DOHH2 (cell line): Measurements from ENCODE around the gene RIC1.

Experiments used
- H3F3A ChIP-seq: fragments of 200-600 bp; sonication (generic), shearing (Covaris generic); 2 replicates; pipeline ENCODE4 v1.6.0; 2016; ENCODE audit warnings: antibody characterized with exemption, mild to moderate bottlenecking; ENCODE audit not compliant: control insufficient read depth, insufficient read depth
- H3K27ac ChIP-seq: fragments of 200-600 bp; sonication (generic); 2 replicates; pipeline ENCODE4 v1.5.1; 2014; ENCODE audit warnings: low read depth, mild to moderate bottlenecking, low read length, moderate library complexity
- H3K27me3 ChIP-seq: fragments of 200-600 bp; sonication (generic); 2 replicates; pipeline ENCODE4 v1.6.1; 2014; ENCODE audit warnings: mild to moderate bottlenecking, low read length, mixed read lengths; ENCODE audit not compliant: control insufficient read depth
- H3K36me3 ChIP-seq: fragments of 200-600 bp; sonication (generic); 2 replicates; pipeline ENCODE4 v1.6.1; 2014; ENCODE audit warnings: mild to moderate bottlenecking, low read length, moderate library complexity, mixed read lengths; ENCODE audit not compliant: control insufficient read depth
- H3K4me1 ChIP-seq: fragments of 200-600 bp; sonication (generic); 2 replicates; pipeline ENCODE4 v1.6.1; 2014; ENCODE audit warnings: mild to moderate bottlenecking, low read length, mixed read lengths; ENCODE audit not compliant: control insufficient read depth
- H3K4me2 ChIP-seq: fragments of 200-600 bp; sonication (generic); 2 replicates; pipeline ENCODE4 v1.6.0; 2014; ENCODE audit warnings: mild to moderate bottlenecking, low read length, moderate library complexity
- H3K4me3 ChIP-seq: fragments of 200-600 bp; sonication (generic); 2 replicates; pipeline ENCODE4 v1.5.1; 2014; ENCODE audit warnings: mild to moderate bottlenecking, low read length, mixed read lengths
- H3K79me2 ChIP-seq: fragments of 200-600 bp; sonication (generic); 2 replicates; pipeline ENCODE4 v1.6.1; 2014; ENCODE audit warnings: mild to moderate bottlenecking, low read length, mixed read lengths; ENCODE audit not compliant: control insufficient read depth
- H3K9me2 ChIP-seq: fragments of 200-600 bp; sonication (generic); replicated peaks from 2 replicates; pipeline ENCODE4 v1.6.1; 2014; ENCODE audit warnings: mild to moderate bottlenecking, low read length, mixed read lengths; ENCODE audit not compliant: control insufficient read depth
- H3K9me3 ChIP-seq: fragments of 200-600 bp; sonication (generic); 2 replicates; pipeline ENCODE4 v1.6.1; 2014; ENCODE audit warnings: antibody characterized with exemption, low read length, mixed read lengths; ENCODE audit not compliant: control insufficient read depth, insufficient read depth
- H4K20me1 ChIP-seq: fragments of 200-600 bp; sonication (generic); 2 replicates; pipeline ENCODE4 v1.6.0; 2014; ENCODE audit warnings: low read depth, mild to moderate bottlenecking, antibody characterized with exemption, low read length, moderate library complexity; ENCODE audit not compliant: control insufficient read depth, insufficient read depth
- EZH2phosphoT487 ChIP-seq: fragments of 200-600 bp; sonication (generic); IDR thresholded peaks from 2 replicates; pipeline ENCODE4 v1.6.1; 2017; ENCODE audit warnings: borderline replicate concordance, mild to moderate bottlenecking, antibody characterized with exemption, low read length, moderate library complexity, mixed read lengths
- TF ChIP-seq, protein P1 (sequence below): fragments of 200-600 bp; sonication (generic); IDR thresholded peaks from one replicate; pipeline ENCODE4 v1.5.1; 2014; ENCODE audit warnings: antibody characterized with exemption, mild to moderate bottlenecking, low read depth, low read length; ENCODE audit not compliant: poor library complexity, severe bottlenecking

RIC1 gene

DNA sequence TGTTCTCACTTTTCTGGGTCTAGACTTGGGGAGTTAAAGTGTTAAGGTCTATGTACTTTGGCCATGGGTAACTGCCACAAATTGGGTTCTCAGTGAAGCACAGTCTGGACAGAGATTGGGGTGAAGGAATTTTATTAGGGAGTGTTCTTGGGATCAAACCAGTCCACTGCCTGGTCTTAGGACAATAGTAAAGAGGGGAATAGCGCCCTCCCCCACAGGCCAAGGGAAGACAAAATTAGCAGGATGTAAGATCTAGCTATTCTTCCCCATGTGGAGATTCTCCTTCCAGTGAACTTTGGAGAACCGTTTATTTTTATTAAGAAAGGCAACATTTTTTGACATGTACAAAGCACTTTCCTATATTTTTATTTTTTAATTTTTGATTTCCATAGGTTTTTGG lies 18.4 kb upstream of the RIC1 start:
- no peaks in the 10 kb centered on the region for H3K9me3 ChIP-seq
- no peaks in the 10 kb centered on the region for H3K27me3 ChIP-seq
- no peaks in the 10 kb centered on the region for H3K9me2 ChIP-seq
- no peaks in the 10 kb centered on the region for H3F3A ChIP-seq
- peaks cover 8% of the 10 kb centered on the region; the same call in 1 of the 2 replicates for H3K36me3 ChIP-seq
- H4K20me1 ChIP-seq = no peaks in the 10 kb centered on the region
- TF ChIP-seq, protein P1, sequence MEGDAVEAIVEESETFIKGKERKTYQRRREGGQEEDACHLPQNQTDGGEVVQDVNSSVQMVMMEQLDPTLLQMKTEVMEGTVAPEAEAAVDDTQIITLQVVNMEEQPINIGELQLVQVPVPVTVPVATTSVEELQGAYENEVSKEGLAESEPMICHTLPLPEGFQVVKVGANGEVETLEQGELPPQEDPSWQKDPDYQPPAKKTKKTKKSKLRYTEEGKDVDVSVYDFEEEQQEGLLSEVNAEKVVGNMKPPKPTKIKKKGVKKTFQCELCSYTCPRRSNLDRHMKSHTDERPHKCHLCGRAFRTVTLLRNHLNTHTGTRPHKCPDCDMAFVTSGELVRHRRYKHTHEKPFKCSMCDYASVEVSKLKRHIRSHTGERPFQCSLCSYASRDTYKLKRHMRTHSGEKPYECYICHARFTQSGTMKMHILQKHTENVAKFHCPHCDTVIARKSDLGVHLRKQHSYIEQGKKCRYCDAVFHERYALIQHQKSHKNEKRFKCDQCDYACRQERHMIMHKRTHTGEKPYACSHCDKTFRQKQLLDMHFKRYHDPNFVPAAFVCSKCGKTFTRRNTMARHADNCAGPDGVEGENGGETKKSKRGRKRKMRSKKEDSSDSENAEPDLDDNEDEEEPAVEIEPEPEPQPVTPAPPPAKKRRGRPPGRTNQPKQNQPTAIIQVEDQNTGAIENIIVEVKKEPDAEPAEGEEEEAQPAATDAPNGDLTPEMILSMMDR = no peak
- TF ChIP-seq EZH2phosphoT487 = no peak
- H3K4me3 ChIP-seq = no peak overlapping the region
- peaks cover 11% of the 10 kb centered on the region for H3K4me1 ChIP-seq
- no peak overlapping the region for H3K27ac ChIP-seq
- H3K79me2 ChIP-seq = peaks cover 22% of the 10 kb centered on the region
- H3K4me2 ChIP-seq = no peak overlapping the region

DNA sequence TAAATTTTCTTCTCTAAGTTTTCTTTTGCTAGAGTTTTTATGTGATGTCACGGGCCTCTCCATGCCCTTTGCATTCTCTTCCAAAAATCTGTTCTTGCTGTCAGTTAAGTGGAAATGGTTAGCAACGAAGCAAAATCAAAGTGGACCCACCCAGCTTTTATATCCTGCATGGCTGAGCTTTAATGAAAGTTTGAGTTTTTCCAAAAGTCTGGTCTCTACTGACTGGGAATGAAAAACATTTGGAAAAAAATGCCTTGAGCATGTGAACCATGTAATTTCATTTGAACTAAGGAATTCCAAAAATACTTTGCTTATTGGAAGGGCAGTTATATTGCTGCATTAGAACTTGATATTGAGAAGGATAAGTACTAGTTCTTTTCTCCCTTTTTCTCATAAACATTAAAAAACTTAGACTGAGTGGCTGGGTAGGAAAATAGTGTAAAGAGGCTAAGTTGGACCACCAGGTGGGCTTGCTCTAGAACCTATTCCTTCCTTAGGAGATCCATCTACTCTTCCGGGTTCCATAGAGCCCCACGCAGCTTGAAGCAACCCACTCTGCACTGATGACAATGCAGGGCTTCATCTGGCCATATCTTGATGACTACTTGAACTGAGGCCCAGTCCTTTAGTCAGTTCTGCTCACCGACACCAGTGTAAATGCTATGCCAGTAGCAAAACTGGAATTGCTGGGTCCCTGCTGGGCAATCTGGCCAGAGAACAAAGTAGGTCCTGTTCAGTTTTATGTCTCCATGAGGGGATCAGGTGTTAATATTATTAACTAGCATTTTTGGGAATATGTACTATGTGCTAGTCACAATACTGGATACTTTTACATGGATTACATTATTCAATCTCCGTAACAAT lies 17.4 kb upstream of the RIC1 start:
- no peak overlapping the region for H3K4me2 ChIP-seq
- H3K4me1 ChIP-seq = peaks cover 11% of the 10 kb centered on the region
- H3K4me3 ChIP-seq = no peak overlapping the region
- TF ChIP-seq, protein P1 = no peak
- no peak for TF ChIP-seq EZH2phosphoT487
- H4K20me1 ChIP-seq = no peaks in the 10 kb centered on the region
- H3K27ac ChIP-seq = no peak overlapping the region
- no peaks in the 10 kb centered on the region for H3K27me3 ChIP-seq
- peaks cover 32% of the 10 kb centered on the region for H3K79me2 ChIP-seq
- no peaks in the 10 kb centered on the region for H3F3A ChIP-seq
- H3K9me3 ChIP-seq = no peaks in the 10 kb centered on the region
- H3K9me2 ChIP-seq = no peaks in the 10 kb centered on the region
- peaks cover 14% of the 10 kb centered on the region; the same call in 1 of the 2 replicates for H3K36me3 ChIP-seq

DNA sequence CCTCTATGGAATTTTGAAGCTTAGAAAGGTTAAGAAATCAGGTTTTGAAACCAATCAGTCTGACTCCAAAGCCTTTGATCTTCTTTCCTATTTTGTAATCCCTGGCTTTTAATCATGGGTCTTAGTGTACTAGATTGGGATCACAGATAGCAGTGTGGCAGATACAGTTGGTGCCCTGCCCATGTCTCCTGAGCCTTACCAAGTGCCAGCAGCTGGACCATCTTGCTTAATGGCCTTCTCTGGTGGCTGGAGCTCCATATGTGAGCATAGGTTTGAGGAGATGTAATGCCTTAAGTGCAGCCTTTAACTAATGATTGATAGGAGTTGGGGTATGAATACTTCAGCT lies 16.7 kb upstream of the RIC1 start:
- Histone ChIP-seq H3F3A (no peaks in the 10 kb centered on the region), H3K27ac (no peak overlapping the region), H3K27me3 (no peaks in the 10 kb centered on the region), H3K4me1 (peaks cover 12% of the 10 kb centered on the region), H3K36me3 (peaks cover 15% of the 10 kb centered on the region), H3K9me3 (no peaks in the 10 kb centered on the region), H3K79me2 (peaks cover 37% of the 10 kb centered on the region), H3K4me2 (no peak overlapping the region), H4K20me1 (no peaks in the 10 kb centered on the region), H3K4me3 (no peak overlapping the region), H3K9me2 (no peaks in the 10 kb centered on the region)
- TF ChIP-seq, protein P1 = no peak
- TF ChIP-seq EZH2phosphoT487 = no peak
